B cell (primary cell): Measurements from ENCODE around the gene BCL7B. TPM values are rescaled to one million over a fixed set of nuclear protein-coding genes. Genes with fewer than 3 reads are reported as not detected.
A peak's percentile ranks its signal among the peaks of the same experiment; 100 is the strongest.

Experiments used
- ATAC-seq: fragments of 200-7000 bp; cut with Tn5 transposase; one replicate; pipeline ENCODE4 v1.10.0; 2021; ENCODE audit warnings: low read depth, mild to moderate bottlenecking, moderate number of reproducible peaks, moderate library complexity
- CTCF ChIA-PET: fragments of 350-600 bp; sonication (Branson Sonifier 250); formaldehyde crosslinking; loops from one replicate; lab custom pipeline; 2021; ENCODE audit warnings: antibody characterized with exemption, inconsistent platforms; lab: Charles Lee
- POLR2A ChIA-PET: fragments of 350-600 bp; sonication (Branson Sonifier 250); formaldehyde crosslinking; loops from one replicate; lab custom pipeline; 2021; ENCODE audit warnings: antibody characterized with exemption; lab: Charles Lee
- DNase-seq: peaks from one replicate; pipeline ENCODE4 v3.0.0; 2013
- H2AFZ ChIP-seq: 2 replicates; pipeline ENCODE4 v1.6.1; 2012; ENCODE audit warnings: mild to moderate bottlenecking, low read depth, low read length; ENCODE audit not compliant: insufficient read depth, poor library complexity, severe bottlenecking
- H3K27ac ChIP-seq, 2 donors: 1 replicate in 1 of 2; 2 replicates in 1 of 2; pipeline ENCODE4 v1.5.1; 2012 to 2013; ENCODE audit warnings: low read length in 2 of 2, mild to moderate bottlenecking in 2 of 2, moderate library complexity in 1 of 2
- H3K27me3 ChIP-seq, 4 experiments: fragments of 200-600 bp in 1 of 4; sonication (generic) in 1 of 4; replicated peaks in 1 of 4; 1 replicate in 2 of 4; 2 replicates in 2 of 4; pipeline versions ENCODE4 v1.6.1 to v1.7.0; 2013 to 2016; ENCODE audit warnings: low read length in 3 of 4, mild to moderate bottlenecking in 2 of 4, mixed read lengths in 1 of 4, moderate library complexity in 1 of 4; ENCODE audit not compliant: insufficient read depth in 4 of 4, control insufficient read depth in 3 of 4; ENCODE audit errors: control extremely low read depth in 1 of 4
- H3K36me3 ChIP-seq, 2 experiments: replicated peaks in 1 of 2; 1 replicate in 1 of 2; 2 replicates in 1 of 2; pipeline versions ENCODE4 v1.6.1 to v1.7.1; 2013; ENCODE audit warnings: low read length in 1 of 2; ENCODE audit not compliant: insufficient read depth in 2 of 2, control insufficient read depth in 1 of 2; ENCODE audit errors: control extremely low read depth in 1 of 2, extremely low read depth in 1 of 2
- H3K4me1 ChIP-seq, 2 donors: fragments of 200-600 bp in 1 of 2; sonication (generic) in 1 of 2; 1 replicate in 1 of 2; 2 replicates in 1 of 2; pipeline versions ENCODE4 v1.5.1 to v1.6.1; 2013 to 2017; ENCODE audit warnings: low read length in 2 of 2; ENCODE audit not compliant: control insufficient read depth in 2 of 2, insufficient read depth in 2 of 2
- H3K4me2 ChIP-seq: replicated peaks from 2 replicates; pipeline ENCODE3; 2012; ENCODE audit warnings: mild to moderate bottlenecking, low read depth, low read length; ENCODE audit not compliant: poor library complexity, severe bottlenecking
- H3K4me3 ChIP-seq, 5 experiments: fragments of 200-600 bp in 1 of 5; sonication (generic) in 1 of 5; 1 replicate in 3 of 5; 2 replicates in 2 of 5; pipeline versions ENCODE4 v1.5.1 to v1.7.0; 2011 to 2016; ENCODE audit warnings: low read length in 4 of 5, mild to moderate bottlenecking in 4 of 5, low read depth in 2 of 5, control low read depth in 1 of 5, moderate library complexity in 1 of 5; ENCODE audit not compliant: insufficient read depth in 1 of 5; ENCODE audit errors: control extremely low read depth in 1 of 5, extremely low read depth in 1 of 5
- H3K79me2 ChIP-seq: fragments of 200-600 bp; sonication (generic); one replicate; pipeline ENCODE4 v1.6.0; 2016; ENCODE audit warnings: low read length; ENCODE audit not compliant: control insufficient read depth, insufficient read depth
- H3K9ac ChIP-seq: fragments of 200-600 bp; sonication (generic); 2 replicates; pipeline ENCODE4 v1.6.1; 2017; ENCODE audit warnings: mild to moderate bottlenecking, low read length, moderate library complexity
- H3K9me3 ChIP-seq, 3 donors: one replicate each; pipeline versions ENCODE4 v1.6.1 to v1.7.1; 2013; ENCODE audit warnings: low read length in 2 of 3; ENCODE audit not compliant: control insufficient read depth in 2 of 3, insufficient read depth in 1 of 3; ENCODE audit errors: control extremely low read depth in 1 of 3
- H4K20me1 ChIP-seq: 2 replicates; pipeline ENCODE4 v1.6.0; 2012; ENCODE audit warnings: mild to moderate bottlenecking, low read length; ENCODE audit not compliant: insufficient read depth, control insufficient read depth, poor library complexity, severe bottlenecking
- H3K27ac Mint-ChIP-seq: one replicate; pipeline ENCODE4 v1.8.0; 2021; ENCODE audit warnings: mixed read lengths
- H3K27me3 Mint-ChIP-seq: one replicate; pipeline ENCODE4 v1.8.0; 2021; ENCODE audit warnings: mixed read lengths
- H3K4me1 Mint-ChIP-seq: one replicate; pipeline ENCODE4 v1.8.0; 2021; ENCODE audit warnings: mixed read lengths
- H3K4me3 Mint-ChIP-seq: one replicate; pipeline ENCODE4 v1.8.0; 2021; ENCODE audit warnings: mixed read lengths
- H3K9me3 Mint-ChIP-seq: one replicate; pipeline ENCODE4 v1.8.0; 2022; ENCODE audit warnings: mixed read lengths; ENCODE audit not compliant: insufficient read depth
- EZH2 ChIP-seq: IDR thresholded peaks from 2 replicates; pipeline ENCODE4 v1.6.1; 2012; ENCODE audit warnings: borderline replicate concordance, low read depth, mild to moderate bottlenecking, moderate library complexity, low read length; ENCODE audit not compliant: insufficient read depth, poor library complexity, severe bottlenecking
- WGBS: methylation state at CpG from one replicate; pipeline ENCODE4 v1.1.5; 2013; ENCODE audit warnings: missing lambda C conversion rate; ENCODE audit not compliant: insufficient coverage; 5-methylcytosine and 5-hydroxymethylcytosine counted together
- intact Hi-C: fragments of 100-400 bp; cut with micrococcal nuclease; formaldehyde crosslinking; loops from one replicate; pipeline ENCODE4 v1.10.0; 2022
- polyA plus RNA-seq: library from polyadenylated mRNA; depleted of rRNA; stranded (reverse); fragments of >200 nt; gene quantifications from 2 replicates; pipeline ENCODE4 v1.2.3, GENCODE V29; 2012
- total RNA-seq, 2 donors: library from RNA; stranded (reverse); fragments of 120-200 nt in 1 of 2; gene quantifications; 1 replicate in 1 of 2; 2 replicates in 1 of 2; pipeline versions ENCODE4 v1.2.3 to v1.2.4, GENCODE V29; 2013 to 2022
- TF ChIP-seq, protein P1 (sequence below): fragments of 200-600 bp; IDR thresholded peaks from one replicate; pipeline ENCODE4 v1.8.0; 2022; ENCODE audit warnings: antibody characterized with exemption, mild to moderate bottlenecking

Gene BCL7B
- total and polyA plus RNA-seq, 2 donors (not counting 1 experiment from before 2014, with no cell fraction given) = 61.9 to 69.8 TPM

DNA sequence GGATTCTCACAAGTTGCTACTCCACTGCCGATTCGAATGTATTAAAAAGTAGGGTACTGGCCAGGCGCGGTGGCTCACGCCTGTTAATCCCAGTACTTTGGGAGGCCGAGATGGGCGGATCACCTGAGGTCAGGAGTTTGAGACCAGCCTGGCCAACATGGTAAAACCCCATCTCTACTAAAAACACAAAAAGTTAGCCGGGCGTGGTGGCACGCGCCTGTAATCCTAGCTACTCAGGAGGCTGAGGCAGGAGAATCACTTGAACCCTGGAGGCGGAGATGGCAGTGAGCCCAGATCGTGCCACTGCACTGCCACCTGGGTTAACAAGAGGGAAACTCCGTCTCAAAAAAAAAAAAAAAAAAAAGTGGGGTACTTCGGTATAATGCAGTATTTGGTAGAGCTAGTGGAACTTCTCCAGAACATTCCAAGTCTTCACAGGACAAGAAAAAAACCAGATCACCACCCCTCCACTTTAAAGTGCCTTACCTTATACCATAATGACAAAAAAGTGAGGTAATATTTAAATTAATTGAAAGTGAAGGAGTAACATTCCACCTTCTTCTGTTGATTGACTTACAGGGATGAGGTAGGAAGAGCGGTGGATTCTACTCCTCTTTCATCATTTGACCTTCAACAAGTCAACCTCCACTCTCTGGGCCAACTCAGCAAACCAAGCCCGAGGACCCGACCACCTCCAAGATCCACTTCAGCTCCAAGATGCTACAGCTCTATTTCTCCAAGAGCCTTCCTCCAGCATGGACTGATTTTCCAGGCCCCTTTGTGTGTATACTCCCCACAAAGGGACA, 37.4 kb downstream of the BCL7B start:
- Histone ChIP-seq H3K4me3 (peak overlapping the region in 4 of 5 experiments; percentile 20 to 71 (median 64)), H4K20me1 (peaks cover 50% of the 10 kb centered on the region), H2AFZ (no peak overlapping the region), H3K4me2 (peak overlapping the region; percentile 89), H3K36me3 (peaks cover 4 to 28% of the 10 kb centered on the region in 2 experiments), H3K27ac (peak overlapping the region; percentile 33 to 87), H3K79me2 (peaks cover 71% of the 10 kb centered on the region), H3K9ac (peak overlapping the region; percentile 85), H3K27me3 (no peaks in the 10 kb centered on the region), H3K9me3 (no peaks in the 10 kb centered on the region), H3K4me1 (peaks cover 39 to 41% of the 10 kb centered on the region in 2 donors)
- ATAC-seq (no peak), DNase-seq (peak; percentile 30)
- H3K27me3 Mint-ChIP-seq = no peaks in the 10 kb centered on the region
- peak overlapping the region; percentile 91 for H3K4me3 Mint-ChIP-seq
- intact Hi-C loops = loop anchor here (5.0 kb wide), 1 partner anchor 562 kb away; the partner anchor contains the start of gene LIMK1
- peak overlapping the region; percentile 90 for H3K27ac Mint-ChIP-seq
- CTCF ChIA-PET = interaction anchor here (1.0 to 1.2 kb wide), 2 partner anchors 12 to 605 kb away, joined by 4 to 5 read pairs; no protein-coding TSS in a partner anchor
- no peaks in the 10 kb centered on the region for H3K9me3 Mint-ChIP-seq
- peaks cover 53% of the 10 kb centered on the region for H3K4me1 Mint-ChIP-seq
- TF ChIP-seq, protein P1, sequence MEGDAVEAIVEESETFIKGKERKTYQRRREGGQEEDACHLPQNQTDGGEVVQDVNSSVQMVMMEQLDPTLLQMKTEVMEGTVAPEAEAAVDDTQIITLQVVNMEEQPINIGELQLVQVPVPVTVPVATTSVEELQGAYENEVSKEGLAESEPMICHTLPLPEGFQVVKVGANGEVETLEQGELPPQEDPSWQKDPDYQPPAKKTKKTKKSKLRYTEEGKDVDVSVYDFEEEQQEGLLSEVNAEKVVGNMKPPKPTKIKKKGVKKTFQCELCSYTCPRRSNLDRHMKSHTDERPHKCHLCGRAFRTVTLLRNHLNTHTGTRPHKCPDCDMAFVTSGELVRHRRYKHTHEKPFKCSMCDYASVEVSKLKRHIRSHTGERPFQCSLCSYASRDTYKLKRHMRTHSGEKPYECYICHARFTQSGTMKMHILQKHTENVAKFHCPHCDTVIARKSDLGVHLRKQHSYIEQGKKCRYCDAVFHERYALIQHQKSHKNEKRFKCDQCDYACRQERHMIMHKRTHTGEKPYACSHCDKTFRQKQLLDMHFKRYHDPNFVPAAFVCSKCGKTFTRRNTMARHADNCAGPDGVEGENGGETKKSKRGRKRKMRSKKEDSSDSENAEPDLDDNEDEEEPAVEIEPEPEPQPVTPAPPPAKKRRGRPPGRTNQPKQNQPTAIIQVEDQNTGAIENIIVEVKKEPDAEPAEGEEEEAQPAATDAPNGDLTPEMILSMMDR = no peak
- TF ChIP-seq EZH2 = no peak
- POLR2A ChIA-PET = interaction anchor here (0.5 to 1.7 kb wide), 3 partner anchors 9 to 65 kb away, joined by 3 to 11 read pairs (median 4); partner anchors contain the start of gene BCL7B
- 75% methylated on average over 15 of the region's 18 CpGs for WGBS

DNA sequence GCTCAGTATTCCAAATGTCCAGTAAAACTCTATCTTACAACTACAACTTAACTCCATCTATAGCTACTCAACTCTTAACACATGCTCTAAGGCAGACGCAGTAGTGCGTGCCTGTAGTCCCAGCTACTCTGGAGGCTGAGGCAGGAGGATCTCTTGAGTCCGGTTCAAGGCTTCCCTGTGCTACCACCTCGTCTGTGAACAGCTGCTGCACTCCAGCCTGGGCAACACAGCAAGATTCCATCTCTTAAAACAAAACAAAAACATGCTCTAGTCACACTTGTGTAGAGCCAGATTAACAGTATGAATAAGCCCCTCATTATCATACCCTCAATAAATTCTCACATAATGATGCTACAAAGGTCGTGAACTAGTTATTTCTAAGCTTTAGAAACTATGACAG, 39.0 kb downstream of the BCL7B start:
- Mint-ChIP-seq H3K27me3 (no peaks in the 10 kb centered on the region), H3K27ac (no peak overlapping the region), H3K9me3 (no peaks in the 10 kb centered on the region), H3K4me3 (peak overlapping the region; percentile 34), H3K4me1 (peaks cover 51% of the 10 kb centered on the region)
- Histone ChIP-seq H3K27ac (no peak overlapping the region), H3K27me3 (no peaks in the 10 kb centered on the region), H3K9me3 (no peaks in the 10 kb centered on the region), H3K36me3 (peaks cover 4 to 37% of the 10 kb centered on the region in 2 experiments), H3K79me2 (peaks cover 87% of the 10 kb centered on the region), H3K9ac (no peak overlapping the region), H3K4me2 (peak overlapping the region; percentile 89), H3K4me1 (peaks cover 33 to 36% of the 10 kb centered on the region in 2 donors), H2AFZ (no peak overlapping the region), H4K20me1 (peaks cover 65% of the 10 kb centered on the region), H3K4me3 (no peak overlapping the region)
- 90% methylated on average over 4 of the region's 5 CpGs for WGBS
- ChIA-PET CTCF (interaction anchor here (1.3 to 1.4 kb wide), 2 partner anchors 9 to 19 kb away, joined by 3 read pairs; no protein-coding TSS in a partner anchor), POLR2A (no interaction called here)
- ATAC-seq (no peak), DNase-seq (no peak)
- intact Hi-C loops = no loop called here
- TF ChIP-seq, protein P1 = no peak
- no peak for TF ChIP-seq EZH2
